Dermis microvascular lymphatic vessel endothelial cell (primary cell): ENCODE measurements around the gene HECTD4. TPM values are rescaled to one million over a fixed set of nuclear protein-coding genes. Genes with fewer than 3 reads are reported as not detected.
"Not testable (repeated sequence)": the region's sequence is repeated elsewhere in the genome, so short reads cannot be mapped to it uniquely, and the experiment has no call there.

Experiments
- DNase-seq, 2 donors: peaks; one replicate each; pipeline versions ENCODE4 v3.0.0 to v3.0.0-alpha.2; 2010; ENCODE audit warnings: low read depth in 2 of 2
- total RNA-seq: library from RNA; depleted of rRNA; stranded (reverse); fragments of >200 nt; gene quantifications from 2 replicates; pipeline ENCODE4 v1.2.1, GENCODE V29; 2014

HECTD4 gene
- total RNA-seq, 1 donor from 2014 or later, result 11.2 TPM

GRCh38 chr12:112275207-112275606 is 107.0 kb downstream of the HECTD4 start:
- no peak for DNase-seq

GRCh38 chr12:112270673-112271072 is 111.6 kb downstream of the HECTD4 start:
- DNase-seq, result no peak

- no peak for DNase-seq
Measured at GRCh38 chr12:112266473-112266872, 115.8 kb downstream of the HECTD4 start.

- no peak for DNase-seq
Measured at GRCh38 chr12:112261559-112261958, 120.7 kb downstream of the HECTD4 start.

GRCh38 chr12:112258926-112259325 is 123.3 kb downstream of the HECTD4 start:
- no peak for DNase-seq

GRCh38 chr12:112256780-112257179 is 125.5 kb downstream of the HECTD4 start:
- no peak for DNase-seq

GRCh38 chr12:112252184-112252583 is 130.0 kb downstream of the HECTD4 start:
- no peak for DNase-seq

- not testable (repeated sequence) for DNase-seq
Measured at GRCh38 chr12:112244902-112245301, 137.3 kb downstream of the HECTD4 start.

- no peak for DNase-seq
Measured at GRCh38 chr12:112243255-112244110, 138.7 kb downstream of the HECTD4 start.

- no peak for DNase-seq
Measured at GRCh38 chr12:112241176-112241575, 141.1 kb downstream of the HECTD4 start.

GRCh38 chr12:112239881-112240280 is 142.3 kb downstream of the HECTD4 start:
- DNase-seq, result no peak

- no peak for DNase-seq
Measured at GRCh38 chr12:112239020-112239419, 143.2 kb downstream of the HECTD4 start.

- DNase-seq, result no peak
Measured at GRCh38 chr12:112238441-112238840, 143.8 kb downstream of the HECTD4 start.

- DNase-seq, result no peak
Measured at GRCh38 chr12:112236786-112237185, 145.4 kb downstream of the HECTD4 start.

GRCh38 chr12:112236386-112236785 is 145.8 kb downstream of the HECTD4 start:
- no peak for DNase-seq

GRCh38 chr12:112234303-112234702 is 147.9 kb downstream of the HECTD4 start:
- no peak for DNase-seq

- no peak for DNase-seq
Measured at GRCh38 chr12:112233242-112233641, 149.0 kb downstream of the HECTD4 start.

- DNase-seq, result no peak
Measured at GRCh38 chr12:112230136-112230535, 152.1 kb downstream of the HECTD4 start.

- DNase-seq, result no peak
Measured at GRCh38 chr12:112226768-112227167, 155.5 kb downstream of the HECTD4 start.

GRCh38 chr12:112220628-112221027 is 161.6 kb downstream of the HECTD4 start:
- not testable (repeated sequence) for DNase-seq

GRCh38 chr12:112219195-112219594 is 163.0 kb downstream of the HECTD4 start:
- no peak for DNase-seq

GRCh38 chr12:112218150-112218549 is 164.1 kb downstream of the HECTD4 start:
- DNase-seq, result no peak

GRCh38 chr12:112217647-112218046 is 164.6 kb downstream of the HECTD4 start:
- DNase-seq, result no peak
